ENCODE measurements around the gene SPOCK1. TPM values are rescaled to one million over a fixed set of nuclear protein-coding genes. Genes with fewer than 3 reads are reported as not detected.

The SPOCK1 gene
- total and polyA plus RNA-seq, 2 donors (not counting 3 experiments of a cell fraction or from before 2014, with no cell fraction given): 144 to 280 TPM

DNA sequence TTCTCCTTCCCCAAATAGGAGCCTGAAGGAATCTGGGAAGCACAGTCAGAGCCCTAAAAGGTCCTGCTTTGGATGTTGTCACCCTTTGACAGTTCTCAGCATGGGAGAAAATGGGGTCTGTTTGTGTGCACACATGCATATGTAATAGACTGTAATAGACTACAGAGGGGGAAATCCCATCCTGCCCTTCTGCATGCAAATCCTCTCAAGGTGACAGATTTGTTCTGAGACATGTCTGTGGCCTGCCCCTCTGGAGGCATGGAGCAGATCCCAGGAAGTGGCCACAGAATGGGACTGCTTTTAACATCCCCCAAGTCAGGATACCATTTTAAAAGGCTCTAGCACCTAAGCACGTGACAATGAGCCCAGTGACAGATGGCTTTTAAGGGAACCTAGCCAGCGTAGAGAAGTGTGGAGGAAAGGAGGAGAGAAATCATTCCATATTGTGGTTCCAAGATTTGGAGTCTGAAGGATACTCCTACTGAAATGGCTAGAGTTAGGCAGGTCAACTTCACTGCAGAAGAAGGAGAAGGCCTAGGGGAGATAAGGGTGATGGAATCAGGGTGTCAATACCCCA is 483.5 kb downstream of the SPOCK1 start:
- H3K27me3 ChIP-seq (ENCODE audit: control insufficient read depth in 2 of 2, insufficient read depth in 2 of 2, low read length in 2 of 2): no peaks in the 10 kb centered on the region
- no peaks in the 10 kb centered on the region for H3K4me1 ChIP-seq (ENCODE audit: control insufficient read depth, extremely low read depth, insufficient read depth, low read length)
- H4K20me1 ChIP-seq (replicated peaks; ENCODE audit: control insufficient read depth, extremely low read depth, insufficient read depth, low read length): no peaks in the 10 kb centered on the region
- DNase-seq (ENCODE audit: low read depth, low spot score): no peak
- intact Hi-C loops (cut with micrococcal nuclease): no loop called here
- dilution Hi-C loops (cut with MboI; ENCODE audit: extremely low pct_ligation_motif_present, low sequenced_read_pairs): no loop called here
- no peaks in the 10 kb centered on the region for H3K36me3 ChIP-seq (ENCODE audit: control insufficient read depth in 2 of 2, extremely low read depth in 1 of 2, insufficient read depth in 2 of 2, low read length in 2 of 2)
- H3K27ac ChIP-seq (ENCODE audit: insufficient read depth, low read depth, low read length): no peak overlapping the region
- no peaks in the 10 kb centered on the region for H3K9me1 ChIP-seq (replicated peaks; ENCODE audit: control insufficient read depth, extremely low read depth, insufficient read depth, low read length)
- ChIA-PET CTCF (interaction anchor here (1.1 kb wide), 1 partner anchor 11 kb away, joined by 3 read pairs; no protein-coding TSS in a partner anchor), POLR2A (no interaction called here)
- BruUV-seq (replicated peaks): no TSS peak
- no peak for FAIRE-seq
- no peaks in the 10 kb centered on the region for H3K79me2 ChIP-seq (ENCODE audit: control insufficient read depth, insufficient read depth, low read length)
- no peak overlapping the region for H3K4me3 ChIP-seq (replicated peaks in 1 of 3; ENCODE audit: insufficient read depth in 1 of 3, low read depth in 1 of 3, low read length in 3 of 3)
- H3K9ac ChIP-seq (replicated peaks; ENCODE audit: extremely low read depth, insufficient read depth, low read length): no peak overlapping the region
- H3K9me3 ChIP-seq (replicated peaks; ENCODE audit: control insufficient read depth, insufficient read depth, low read length): no peaks in the 10 kb centered on the region
- TF ChIP-seq POLR2A (IDR thresholded peaks at IDR 0.05; ENCODE audit: low read depth, low read length) (no peak), POLR2AphosphoS5 (IDR thresholded peaks at IDR 0.05; ENCODE audit: insufficient read depth, low read depth, low read length) (no peak), JUN (IDR thresholded peaks at IDR 0.05; ENCODE audit: borderline replicate concordance, insufficient read depth, insufficient read length, low read depth) (no peak), CTCF (IDR thresholded peaks at IDR 0.05; ENCODE audit: extremely low read depth in 1 of 2, insufficient read depth in 1 of 2, low read depth in 1 of 2, low read length in 2 of 2) (no peak), FOS (IDR thresholded peaks at IDR 0.05; ENCODE audit: borderline replicate concordance, insufficient read depth, low read length) (no peak), EZH2 (IDR thresholded peaks at IDR 0.05; ENCODE audit: borderline replicate concordance, low read depth, low read length, severe bottlenecking) (no peak), MAX (IDR thresholded peaks at IDR 0.05; ENCODE audit: insufficient read depth, insufficient read length) (no peak), MYC (IDR thresholded peaks at IDR 0.05; ENCODE audit: low read depth, low read length) (no peak), GATA2 (IDR thresholded peaks at IDR 0.05; ENCODE audit: insufficient read depth, insufficient read length, low read depth, low read length) (no peak)
- no peak overlapping the region for H3K4me2 ChIP-seq (ENCODE audit: insufficient read depth, low read length)
- H2AFZ ChIP-seq (ENCODE audit: low read depth, low read length): no peak overlapping the region

Measured in endothelial cell of umbilical vein (primary cell).